Measurements from ENCODE around the gene FHL1.

DNA sequence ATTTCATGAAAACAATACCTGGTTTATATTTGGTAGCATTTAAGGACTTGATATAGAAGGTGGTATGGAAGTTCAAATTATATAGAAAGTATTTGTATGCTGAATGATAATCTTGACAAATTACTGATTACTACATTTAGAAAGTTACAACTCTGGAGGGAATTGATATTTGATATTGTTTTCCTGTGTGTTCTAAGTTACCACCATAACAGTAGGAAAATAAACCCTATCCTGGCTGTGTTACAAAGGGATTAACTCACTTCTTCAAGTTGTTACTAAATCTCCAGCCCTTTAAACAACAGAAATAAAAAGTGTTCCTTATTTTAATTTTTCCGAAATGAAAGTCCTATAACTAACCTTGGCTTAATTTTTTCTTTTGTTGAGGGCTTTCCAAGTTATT lies 36.6 kb downstream of the FHL1 start:
- TF ChIP-seq, protein P1, sequence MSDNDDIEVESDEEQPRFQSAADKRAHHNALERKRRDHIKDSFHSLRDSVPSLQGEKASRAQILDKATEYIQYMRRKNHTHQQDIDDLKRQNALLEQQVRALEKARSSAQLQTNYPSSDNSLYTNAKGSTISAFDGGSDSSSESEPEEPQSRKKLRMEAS (IDR thresholded peaks at IDR 0.05), result no peak
- TF ChIP-seq, protein P2, sequence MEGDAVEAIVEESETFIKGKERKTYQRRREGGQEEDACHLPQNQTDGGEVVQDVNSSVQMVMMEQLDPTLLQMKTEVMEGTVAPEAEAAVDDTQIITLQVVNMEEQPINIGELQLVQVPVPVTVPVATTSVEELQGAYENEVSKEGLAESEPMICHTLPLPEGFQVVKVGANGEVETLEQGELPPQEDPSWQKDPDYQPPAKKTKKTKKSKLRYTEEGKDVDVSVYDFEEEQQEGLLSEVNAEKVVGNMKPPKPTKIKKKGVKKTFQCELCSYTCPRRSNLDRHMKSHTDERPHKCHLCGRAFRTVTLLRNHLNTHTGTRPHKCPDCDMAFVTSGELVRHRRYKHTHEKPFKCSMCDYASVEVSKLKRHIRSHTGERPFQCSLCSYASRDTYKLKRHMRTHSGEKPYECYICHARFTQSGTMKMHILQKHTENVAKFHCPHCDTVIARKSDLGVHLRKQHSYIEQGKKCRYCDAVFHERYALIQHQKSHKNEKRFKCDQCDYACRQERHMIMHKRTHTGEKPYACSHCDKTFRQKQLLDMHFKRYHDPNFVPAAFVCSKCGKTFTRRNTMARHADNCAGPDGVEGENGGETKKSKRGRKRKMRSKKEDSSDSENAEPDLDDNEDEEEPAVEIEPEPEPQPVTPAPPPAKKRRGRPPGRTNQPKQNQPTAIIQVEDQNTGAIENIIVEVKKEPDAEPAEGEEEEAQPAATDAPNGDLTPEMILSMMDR (IDR thresholded peaks at IDR 0.05; ENCODE audit: low read depth, low read length, missing input control), result no peak
- no peak for TF ChIP-seq FOXA1 (IDR thresholded peaks at IDR 0.05)
- TF ChIP-seq, protein P3, sequence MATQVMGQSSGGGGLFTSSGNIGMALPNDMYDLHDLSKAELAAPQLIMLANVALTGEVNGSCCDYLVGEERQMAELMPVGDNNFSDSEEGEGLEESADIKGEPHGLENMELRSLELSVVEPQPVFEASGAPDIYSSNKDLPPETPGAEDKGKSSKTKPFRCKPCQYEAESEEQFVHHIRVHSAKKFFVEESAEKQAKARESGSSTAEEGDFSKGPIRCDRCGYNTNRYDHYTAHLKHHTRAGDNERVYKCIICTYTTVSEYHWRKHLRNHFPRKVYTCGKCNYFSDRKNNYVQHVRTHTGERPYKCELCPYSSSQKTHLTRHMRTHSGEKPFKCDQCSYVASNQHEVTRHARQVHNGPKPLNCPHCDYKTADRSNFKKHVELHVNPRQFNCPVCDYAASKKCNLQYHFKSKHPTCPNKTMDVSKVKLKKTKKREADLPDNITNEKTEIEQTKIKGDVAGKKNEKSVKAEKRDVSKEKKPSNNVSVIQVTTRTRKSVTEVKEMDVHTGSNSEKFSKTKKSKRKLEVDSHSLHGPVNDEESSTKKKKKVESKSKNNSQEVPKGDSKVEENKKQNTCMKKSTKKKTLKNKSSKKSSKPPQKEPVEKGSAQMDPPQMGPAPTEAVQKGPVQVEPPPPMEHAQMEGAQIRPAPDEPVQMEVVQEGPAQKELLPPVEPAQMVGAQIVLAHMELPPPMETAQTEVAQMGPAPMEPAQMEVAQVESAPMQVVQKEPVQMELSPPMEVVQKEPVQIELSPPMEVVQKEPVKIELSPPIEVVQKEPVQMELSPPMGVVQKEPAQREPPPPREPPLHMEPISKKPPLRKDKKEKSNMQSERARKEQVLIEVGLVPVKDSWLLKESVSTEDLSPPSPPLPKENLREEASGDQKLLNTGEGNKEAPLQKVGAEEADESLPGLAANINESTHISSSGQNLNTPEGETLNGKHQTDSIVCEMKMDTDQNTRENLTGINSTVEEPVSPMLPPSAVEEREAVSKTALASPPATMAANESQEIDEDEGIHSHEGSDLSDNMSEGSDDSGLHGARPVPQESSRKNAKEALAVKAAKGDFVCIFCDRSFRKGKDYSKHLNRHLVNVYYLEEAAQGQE (IDR thresholded peaks at IDR 0.05), result no peak
- TF ChIP-seq SP1 (IDR thresholded peaks at IDR 0.05), result no peak
- TF ChIP-seq TAF1 (conservative IDR thresholded peaks at IDR 0.05), result no peak
- TF ChIP-seq, protein P4, sequence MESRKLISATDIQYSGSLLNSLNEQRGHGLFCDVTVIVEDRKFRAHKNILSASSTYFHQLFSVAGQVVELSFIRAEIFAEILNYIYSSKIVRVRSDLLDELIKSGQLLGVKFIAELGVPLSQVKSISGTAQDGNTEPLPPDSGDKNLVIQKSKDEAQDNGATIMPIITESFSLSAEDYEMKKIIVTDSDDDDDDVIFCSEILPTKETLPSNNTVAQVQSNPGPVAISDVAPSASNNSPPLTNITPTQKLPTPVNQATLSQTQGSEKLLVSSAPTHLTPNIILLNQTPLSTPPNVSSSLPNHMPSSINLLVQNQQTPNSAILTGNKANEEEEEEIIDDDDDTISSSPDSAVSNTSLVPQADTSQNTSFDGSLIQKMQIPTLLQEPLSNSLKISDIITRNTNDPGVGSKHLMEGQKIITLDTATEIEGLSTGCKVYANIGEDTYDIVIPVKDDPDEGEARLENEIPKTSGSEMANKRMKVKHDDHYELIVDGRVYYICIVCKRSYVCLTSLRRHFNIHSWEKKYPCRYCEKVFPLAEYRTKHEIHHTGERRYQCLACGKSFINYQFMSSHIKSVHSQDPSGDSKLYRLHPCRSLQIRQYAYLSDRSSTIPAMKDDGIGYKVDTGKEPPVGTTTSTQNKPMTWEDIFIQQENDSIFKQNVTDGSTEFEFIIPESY (IDR thresholded peaks at IDR 0.05), result no peak
- TF ChIP-seq RAD21 (IDR thresholded peaks at IDR 0.05), result no peak
